ENCODE results near the gene ILRUN.
"Not testable (repeated sequence)": the region's sequence is repeated elsewhere in the genome, so short reads cannot be mapped to it uniquely, and the experiment has no call there.

ILRUN gene

GRCh38 chr6:34696739-34697543, at the start of gene ILRUN:
ILRUN (minus strand) TSS chr6:34696767; CDS start chr6:34696603, 164 bp downstream.
- DNase-seq (ENCODE audit: insufficient read length, low spot score) (peak; percentile 75), FAIRE-seq (peak; percentile 94)

GRCh38 chr6:34745277-34746103, 48.9 kb upstream of the ILRUN start:
- no peak for FAIRE-seq
- DNase-seq (ENCODE audit: insufficient read length, low spot score) = no peak

- FAIRE-seq; DNase-seq (ENCODE audit: insufficient read length, low spot score): not testable (repeated sequence)
These were observed 47.7 kb upstream of the ILRUN start for GRCh38 chr6:34744294-34744647.

- no peak for FAIRE-seq
- no peak for DNase-seq (ENCODE audit: insufficient read length, low spot score)
These were observed 47.2 kb upstream of the ILRUN start for GRCh38 chr6:34743625-34744293.

GRCh38 chr6:34742094-34742493, 45.5 kb upstream of the ILRUN start:
- FAIRE-seq = no peak

GRCh38 chr6:34736823-34737222, 40.3 kb upstream of the ILRUN start:
- FAIRE-seq (no peak), DNase-seq (ENCODE audit: insufficient read length, low spot score) (no peak)

More at GRCh38 chr6:34742094-34742493, 45.5 kb upstream of the ILRUN start:
- no peak for DNase-seq (ENCODE audit: insufficient read length, low spot score)

GRCh38 chr6:34731393-34732060, 35.0 kb upstream of the ILRUN start:
- DNase-seq (ENCODE audit: insufficient read length, low spot score) (no peak), FAIRE-seq (peak; percentile 28)

GRCh38 chr6:34729631-34730470, 33.3 kb upstream of the ILRUN start:
- DNase-seq (ENCODE audit: insufficient read length, low spot score) = no peak
- FAIRE-seq = no peak

GRCh38 chr6:34726055-34726454, 29.5 kb upstream of the ILRUN start:
- FAIRE-seq (no peak), DNase-seq (ENCODE audit: insufficient read length, low spot score) (no peak)

- DNase-seq (ENCODE audit: insufficient read length, low spot score) (no peak), FAIRE-seq (no peak)
These were observed 26.6 kb upstream of the ILRUN start for GRCh38 chr6:34723203-34723602.

GRCh38 chr6:34722451-34722850, 25.9 kb upstream of the ILRUN start:
- DNase-seq (ENCODE audit: insufficient read length, low spot score) (no peak), FAIRE-seq (no peak)

GRCh38 chr6:34720160-34720559, 23.6 kb upstream of the ILRUN start:
- not testable (repeated sequence) for FAIRE-seq; DNase-seq (ENCODE audit: insufficient read length, low spot score)

- FAIRE-seq; DNase-seq (ENCODE audit: insufficient read length, low spot score): not testable (repeated sequence)
These were observed 23.1 kb upstream of the ILRUN start for GRCh38 chr6:34719646-34720045.

- DNase-seq (ENCODE audit: insufficient read length, low spot score) (no peak), FAIRE-seq (no peak)
These were observed 22.4 kb upstream of the ILRUN start for GRCh38 chr6:34718976-34719375.

GRCh38 chr6:34717466-34717865, 20.9 kb upstream of the ILRUN start:
- FAIRE-seq (no peak), DNase-seq (ENCODE audit: insufficient read length, low spot score) (no peak)

- DNase-seq (ENCODE audit: insufficient read length, low spot score) = no peak
- FAIRE-seq = no peak
These were observed 18.1 kb upstream of the ILRUN start for GRCh38 chr6:34714663-34715062.

- not testable (repeated sequence) for FAIRE-seq; DNase-seq (ENCODE audit: insufficient read length, low spot score)
These were observed 16.3 kb upstream of the ILRUN start for GRCh38 chr6:34712881-34713280.

- FAIRE-seq (no peak), DNase-seq (ENCODE audit: insufficient read length, low spot score) (no peak)
These were observed 12.8 kb upstream of the ILRUN start for GRCh38 chr6:34709386-34709785.

- no peak for FAIRE-seq
- no peak for DNase-seq (ENCODE audit: insufficient read length, low spot score)
These were observed 8.7 kb upstream of the ILRUN start for GRCh38 chr6:34705241-34705640.

GRCh38 chr6:34701199-34701598, 4.6 kb upstream of the ILRUN start:
- DNase-seq (ENCODE audit: insufficient read length, low spot score) (no peak), FAIRE-seq (no peak)

All from GM19239 (cell line).